NT2/D1 (cell line): ENCODE measurements around the gene UGT1A9.

Experiments used
- SUZ12 ChIP-seq: IDR thresholded peaks from 2 replicates; pipeline ENCODE4 v1.6.1; 2011; ENCODE audit not compliant: insufficient read length, insufficient read depth; ENCODE audit errors: extremely low read depth
- YY1 ChIP-seq: IDR thresholded peaks from 2 replicates; pipeline ENCODE4 v1.6.1; 2011; ENCODE audit not compliant: insufficient read length, insufficient read depth
- ZNF274 ChIP-seq: IDR thresholded peaks from 2 replicates; pipeline ENCODE4 v1.6.1; 2011; ENCODE audit warnings: mild to moderate bottlenecking, low read depth, low read length

DNA sequence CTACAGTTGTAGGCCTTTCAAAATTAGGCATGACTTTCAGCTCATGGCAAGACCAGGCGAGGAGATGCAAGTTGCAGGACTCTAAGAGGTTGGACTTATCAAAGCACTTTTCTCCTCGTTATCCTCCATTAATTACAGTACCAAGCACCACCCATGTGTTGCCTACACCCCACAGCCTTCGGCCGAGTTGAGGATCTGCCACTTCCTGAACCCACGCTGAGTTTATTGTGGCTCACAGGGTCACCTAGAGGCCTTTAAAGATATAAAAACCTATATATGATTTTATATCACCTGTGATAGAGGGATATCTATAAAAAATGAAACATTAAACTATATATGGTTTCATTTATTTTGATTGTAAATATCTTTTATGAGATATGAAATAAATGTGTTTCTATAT is 32.9 kb upstream of the UGT1A9 start:
- TF ChIP-seq ZNF274: no peak
- no peak for TF ChIP-seq YY1
- no peak for TF ChIP-seq SUZ12
